CD4-positive, alpha-beta memory T cell (primary cell): ENCODE data around the gene LKAAEAR1. TPM values are rescaled to one million over a fixed set of nuclear protein-coding genes. Genes with fewer than 3 reads are reported as not detected.

Experiments
- microRNA-seq: library from miRNA; unstranded; fragments of <30 nt; microRNA quantifications from one replicate; pipeline ENCODE4 v1.2.0, GENCODE V29; 2021; ENCODE audit warnings: borderline replicate concordance, borderline number of aligned reads, borderline microRNAs expressed, mixed read lengths
- polyA plus RNA-seq, 2 donors: library from polyadenylated mRNA; unstranded; fragments of 300-500 nt; fragmentation: Illumina TruSeq; gene quantifications; one replicate each; pipeline ENCODE4 v1.2.3, GENCODE V29; 2021
- total RNA-seq, 2 experiments: library from RNA; stranded (reverse); gene quantifications; one replicate each; pipeline ENCODE4 v1.2.3, GENCODE V29; 2021

The LKAAEAR1 gene
- total and polyA plus RNA-seq, 4 experiments from 2014 or later: 0.30 to 0.63 (median 0.39) TPM; not detected in 1

Small RNA genes lying within 50 kb of the gene (microRNA-seq; reads per million reads assigned to microRNA genes)
- not detected for gene MIR6813

Other genes starting within 250 kb of the LKAAEAR1 start
- not detected for gene ABHD16B, start 222.9 kb downstream of the LKAAEAR1 start, total RNA-seq
- not detected for gene ABHD16B, start 222.9 kb downstream of the LKAAEAR1 start, polyA plus RNA-seq
- 10 to 100 TPM; 44.4 to 44.9 TPM for gene TPD52L2, start 219.1 kb downstream of the LKAAEAR1 start, total RNA-seq
- 10 to 100 TPM; 66.4 to 76.1 TPM for gene TPD52L2, start 219.1 kb downstream of the LKAAEAR1 start, polyA plus RNA-seq
- gene DNAJC5, start 189.3 kb downstream of the LKAAEAR1 start, total RNA-seq: 10 to 100 TPM; 53.3 to 54.4 TPM
- gene DNAJC5, start 189.3 kb downstream of the LKAAEAR1 start, polyA plus RNA-seq: 1 to 10 TPM; 4.9 to 9.2 TPM
- 10 to 100 TPM; 53.7 to 55.1 TPM for gene UCKL1, start 128.0 kb downstream of the LKAAEAR1 start, total RNA-seq
- gene UCKL1, start 128.0 kb downstream of the LKAAEAR1 start, polyA plus RNA-seq: 10 to 100 TPM; 26.2 to 31.8 TPM
- 10 to 100 TPM; 20.7 to 22.0 TPM for gene ZNF512B, start 114.5 kb downstream of the LKAAEAR1 start, total RNA-seq
- 1 to 10 TPM in 1 of 2 donors, under 1 TPM in 1; 0.20 to 1.7 TPM for gene ZNF512B, start 114.5 kb downstream of the LKAAEAR1 start, polyA plus RNA-seq
- 1 to 10 TPM; 7.4 to 7.5 TPM for gene SAMD10, start 104.8 kb downstream of the LKAAEAR1 start, total RNA-seq
- 10 to 100 TPM in 1 of 2 donors, 1 to 10 TPM in 1; 9.7 to 13.0 TPM for gene SAMD10, start 104.8 kb downstream of the LKAAEAR1 start, polyA plus RNA-seq
- 10 to 100 TPM; 86.4 to 88.7 TPM for gene PRPF6, start 103.3 kb downstream of the LKAAEAR1 start, total RNA-seq
- gene PRPF6, start 103.3 kb downstream of the LKAAEAR1 start, polyA plus RNA-seq: 100 to 1,000 TPM in 1 of 2 donors, 10 to 100 TPM in 1; 63.8 to 101 TPM
- 1 to 10 TPM; 3.7 to 4.1 TPM for gene C20orf204, start 48.2 kb downstream of the LKAAEAR1 start, total RNA-seq
- gene C20orf204, start 48.2 kb downstream of the LKAAEAR1 start, polyA plus RNA-seq: under 1 TPM in 1 of 2 donors, not detected in 1; 0.22 TPM
- gene SOX18, start 34.8 kb downstream of the LKAAEAR1 start, total RNA-seq: not detected
- gene SOX18, start 34.8 kb downstream of the LKAAEAR1 start, polyA plus RNA-seq: not detected
- 10 to 100 TPM; 43.3 to 45.9 TPM for gene TCEA2, start 21.2 kb downstream of the LKAAEAR1 start, total RNA-seq
- 10 to 100 TPM; 24.6 to 27.9 TPM for gene TCEA2, start 21.2 kb downstream of the LKAAEAR1 start, polyA plus RNA-seq
- 10 to 100 TPM; 35.0 to 35.6 TPM for gene RGS19, start 4.9 kb downstream of the LKAAEAR1 start, total RNA-seq
- 100 to 1,000 TPM; 112 to 116 TPM for gene RGS19, start 4.9 kb downstream of the LKAAEAR1 start, polyA plus RNA-seq
- 1 to 10 TPM in 1 of 2 experiments, under 1 TPM in 1; 0.87 to 1.1 TPM for gene OPRL1, start 4.3 kb downstream of the LKAAEAR1 start, total RNA-seq
- 1 to 10 TPM in 1 of 2 donors, under 1 TPM in 1; 0.68 to 1.1 TPM for gene OPRL1, start 4.3 kb downstream of the LKAAEAR1 start, polyA plus RNA-seq
- not detected for gene NPBWR2, start 23.2 kb upstream of the LKAAEAR1 start, total RNA-seq
- gene NPBWR2, start 23.2 kb upstream of the LKAAEAR1 start, polyA plus RNA-seq: not detected
- not detected for gene MYT1, start 80.1 kb upstream of the LKAAEAR1 start, total RNA-seq
- not detected for gene MYT1, start 80.1 kb upstream of the LKAAEAR1 start, polyA plus RNA-seq
- gene PCMTD2, start 171.3 kb upstream of the LKAAEAR1 start, total RNA-seq: 100 to 1,000 TPM; 187 to 196 TPM
- 100 to 1,000 TPM in 1 of 2 donors, 10 to 100 TPM in 1; 52.5 to 111 TPM for gene PCMTD2, start 171.3 kb upstream of the LKAAEAR1 start, polyA plus RNA-seq